ENCODE measurements around the gene SLC44A1. TPM values are rescaled to one million over a fixed set of nuclear protein-coding genes. Genes with fewer than 3 reads are reported as not detected.
A peak's percentile ranks its signal among the peaks of the same experiment; 100 is the strongest.

The SLC44A1 gene
- total and polyA plus RNA-seq, 2 of the 13 experiments (the other 11 are each of a cell fraction or from before 2014, with no cell fraction given): 21.4 to 40.8 TPM

- no peak for FAIRE-seq
- BruUV-seq (replicated peaks): no TSS peak
These were observed 4.2 kb downstream of the SLC44A1 start for GRCh38 chr9:105248691-105249090.

More at GRCh38 chr9:105248691-105249090, 4.2 kb downstream of the SLC44A1 start:
- Histone ChIP-seq H2AFZ (ENCODE audit: low read length) (no peak overlapping the region), H3K4me1 (ENCODE audit: insufficient read depth, low read length) (peaks cover 82% of the 10 kb centered on the region), H3K36me3 (replicated peaks in 1 of 2; ENCODE audit: control insufficient read depth in 1 of 2, insufficient read depth in 2 of 2, low read length in 2 of 2) (no peaks in the 10 kb centered on the region), H3K9ac (ENCODE audit: insufficient read depth, low read depth, low read length) (0 out of 2 replicates have a peak overlapping the region, but pooled peaks have one; percentile 13), H3K27ac (ENCODE audit: extremely low read length, insufficient read depth, low read length) (no peak overlapping the region), H3K79me2 (ENCODE audit: insufficient read depth, low read length) (peaks cover 86% of the 10 kb centered on the region), H3K9me3 (ENCODE audit: low read length) (no peaks in the 10 kb centered on the region), H4K20me1 (ENCODE audit: insufficient read depth, low read length) (no peaks in the 10 kb centered on the region), H3K4me3 (replicated peaks in 1 of 3; ENCODE audit: insufficient read depth in 1 of 3, low read depth in 2 of 3, low read length in 3 of 3) (no peak overlapping the region), H3K27me3 (ENCODE audit: control insufficient read depth in 1 of 2, insufficient read depth in 2 of 2, low read length in 2 of 2) (no peaks in the 10 kb centered on the region), H3K4me2 (ENCODE audit: low read depth, low read length) (no peak overlapping the region)
- WGBS (ENCODE audit: low lambda C conversion rate): 86% methylated on average over 3 of the region's 3 CpGs
- ATAC-seq (no peak), DNase-seq (ENCODE audit: low spot score) (no peak)
- in situ Hi-C loops (cut with HindIII; ENCODE audit: extremely low pct_ligation_motif_present, low pct_unique_long_range_greater_than_20kb) (no loop called here), intact Hi-C loops (cut with micrococcal nuclease; ENCODE audit: unreplicated experiment) (loop anchor here (5.0 kb wide), 1 partner anchor 44 kb away; no protein-coding TSS in a partner anchor)
- POLR2A ChIA-PET: interaction anchor here (1.0 to 1.6 kb wide), 2 partner anchors 57 to 170 kb away, joined by 4 to 5 read pairs; no protein-coding TSS in a partner anchor
- CTCF ChIA-PET (ENCODE audit: low intra/inter-chr PET ratio, low total read pairs): no interaction called here
- TF ChIP-seq, protein P1, sequence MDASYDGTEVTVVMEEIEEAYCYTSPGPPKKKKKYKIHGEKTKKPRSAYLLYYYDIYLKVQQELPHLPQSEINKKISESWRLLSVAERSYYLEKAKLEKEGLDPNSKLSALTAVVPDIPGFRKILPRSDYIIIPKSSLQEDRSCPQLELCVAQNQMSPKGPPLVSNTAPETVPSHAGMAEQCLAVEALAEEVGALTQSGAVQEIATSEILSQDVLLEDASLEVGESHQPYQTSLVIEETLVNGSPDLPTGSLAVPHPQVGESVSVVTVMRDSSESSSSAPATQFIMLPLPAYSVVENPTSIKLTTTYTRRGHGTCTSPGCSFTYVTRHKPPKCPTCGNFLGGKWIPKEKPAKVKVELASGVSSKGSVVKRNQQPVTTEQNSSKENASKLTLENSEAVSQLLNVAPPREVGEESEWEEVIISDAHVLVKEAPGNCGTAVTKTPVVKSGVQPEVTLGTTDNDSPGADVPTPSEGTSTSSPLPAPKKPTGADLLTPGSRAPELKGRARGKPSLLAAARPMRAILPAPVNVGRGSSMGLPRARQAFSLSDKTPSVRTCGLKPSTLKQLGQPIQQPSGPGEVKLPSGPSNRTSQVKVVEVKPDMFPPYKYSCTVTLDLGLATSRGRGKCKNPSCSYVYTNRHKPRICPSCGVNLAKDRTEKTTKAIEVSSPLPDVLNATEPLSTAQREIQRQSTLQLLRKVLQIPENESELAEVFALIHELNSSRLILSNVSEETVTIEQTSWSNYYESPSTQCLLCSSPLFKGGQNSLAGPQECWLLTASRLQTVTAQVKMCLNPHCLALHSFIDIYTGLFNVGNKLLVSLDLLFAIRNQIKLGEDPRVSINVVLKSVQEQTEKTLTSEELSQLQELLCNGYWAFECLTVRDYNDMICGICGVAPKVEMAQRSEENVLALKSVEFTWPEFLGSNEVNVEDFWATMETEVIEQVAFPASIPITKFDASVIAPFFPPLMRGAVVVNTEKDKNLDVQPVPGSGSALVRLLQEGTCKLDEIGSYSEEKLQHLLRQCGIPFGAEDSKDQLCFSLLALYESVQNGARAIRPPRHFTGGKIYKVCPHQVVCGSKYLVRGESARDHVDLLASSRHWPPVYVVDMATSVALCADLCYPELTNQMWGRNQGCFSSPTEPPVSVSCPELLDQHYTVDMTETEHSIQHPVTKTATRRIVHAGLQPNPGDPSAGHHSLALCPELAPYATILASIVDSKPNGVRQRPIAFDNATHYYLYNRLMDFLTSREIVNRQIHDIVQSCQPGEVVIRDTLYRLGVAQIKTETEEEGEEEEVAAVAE (CRISPR knock-in tag; IDR thresholded peaks at IDR 0.05; ENCODE audit: borderline replicate concordance): no peak
- TF ChIP-seq ZNF781 (CRISPR knock-in tag; IDR thresholded peaks at IDR 0.05; ENCODE audit: borderline replicate concordance, not compliant biosample characterization) (no peak), ZBTB33 (CRISPR knock-in tag; IDR thresholded peaks at IDR 0.05) (0 out of 2 replicates have a peak, but pooled peaks have one; percentile 12)
